ENCODE data around the gene APP. TPM values are rescaled to one million over a fixed set of nuclear protein-coding genes. Genes with fewer than 3 reads are reported as not detected.

The APP gene
- total and polyA plus RNA-seq, 12 donors, result 106 to 434 (median 389) TPM

DNA sequence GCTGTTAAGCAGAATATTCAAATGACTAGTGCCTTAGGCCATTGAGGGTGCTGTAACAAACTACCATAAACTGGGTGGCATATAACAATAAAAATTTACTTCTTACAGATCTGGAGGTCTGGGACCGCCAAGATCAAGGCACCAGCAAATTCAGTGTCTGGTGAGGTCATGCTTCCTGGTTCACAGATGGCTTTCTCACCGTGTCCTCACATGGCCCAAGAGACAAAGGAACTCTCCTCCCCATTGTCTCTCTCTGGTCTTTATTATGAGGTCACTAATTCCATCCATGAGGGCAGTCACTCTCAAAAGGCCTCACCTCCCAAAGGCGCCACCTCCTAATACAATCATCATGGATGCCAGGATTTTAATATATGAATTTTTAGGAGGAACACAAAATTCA lies 308.5 kb downstream of the APP start:
- intact Hi-C loops (cut with DNase I), result loop anchor here in 1 of 10 donors (10.0 kb wide), 1 partner anchor 247 kb away; no protein-coding TSS in a partner anchor
- TF ChIP-seq, protein P1, sequence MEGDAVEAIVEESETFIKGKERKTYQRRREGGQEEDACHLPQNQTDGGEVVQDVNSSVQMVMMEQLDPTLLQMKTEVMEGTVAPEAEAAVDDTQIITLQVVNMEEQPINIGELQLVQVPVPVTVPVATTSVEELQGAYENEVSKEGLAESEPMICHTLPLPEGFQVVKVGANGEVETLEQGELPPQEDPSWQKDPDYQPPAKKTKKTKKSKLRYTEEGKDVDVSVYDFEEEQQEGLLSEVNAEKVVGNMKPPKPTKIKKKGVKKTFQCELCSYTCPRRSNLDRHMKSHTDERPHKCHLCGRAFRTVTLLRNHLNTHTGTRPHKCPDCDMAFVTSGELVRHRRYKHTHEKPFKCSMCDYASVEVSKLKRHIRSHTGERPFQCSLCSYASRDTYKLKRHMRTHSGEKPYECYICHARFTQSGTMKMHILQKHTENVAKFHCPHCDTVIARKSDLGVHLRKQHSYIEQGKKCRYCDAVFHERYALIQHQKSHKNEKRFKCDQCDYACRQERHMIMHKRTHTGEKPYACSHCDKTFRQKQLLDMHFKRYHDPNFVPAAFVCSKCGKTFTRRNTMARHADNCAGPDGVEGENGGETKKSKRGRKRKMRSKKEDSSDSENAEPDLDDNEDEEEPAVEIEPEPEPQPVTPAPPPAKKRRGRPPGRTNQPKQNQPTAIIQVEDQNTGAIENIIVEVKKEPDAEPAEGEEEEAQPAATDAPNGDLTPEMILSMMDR (IDR thresholded peaks at IDR 0.05), result no peak
- WGBS, 2 donors, result 70 to 85% methylated on average over 3 of the region's 3 CpGs
- no peak overlapping the region for H3K4me3 ChIP-seq
- H3K9me3 ChIP-seq, result no peaks in the 10 kb centered on the region
- no peaks in the 10 kb centered on the region for H3K36me3 ChIP-seq
- no peaks in the 10 kb centered on the region for H3K27me3 ChIP-seq
- H3K4me1 ChIP-seq, result peaks cover 0 to 5% (median 0%) of the 10 kb centered on the region in 9 donors
- DNase-seq (no peak), ATAC-seq (peak in 2 of 8 donors; percentile 4 to 56)
- H3K27ac ChIP-seq, result no peak overlapping the region

DNA sequence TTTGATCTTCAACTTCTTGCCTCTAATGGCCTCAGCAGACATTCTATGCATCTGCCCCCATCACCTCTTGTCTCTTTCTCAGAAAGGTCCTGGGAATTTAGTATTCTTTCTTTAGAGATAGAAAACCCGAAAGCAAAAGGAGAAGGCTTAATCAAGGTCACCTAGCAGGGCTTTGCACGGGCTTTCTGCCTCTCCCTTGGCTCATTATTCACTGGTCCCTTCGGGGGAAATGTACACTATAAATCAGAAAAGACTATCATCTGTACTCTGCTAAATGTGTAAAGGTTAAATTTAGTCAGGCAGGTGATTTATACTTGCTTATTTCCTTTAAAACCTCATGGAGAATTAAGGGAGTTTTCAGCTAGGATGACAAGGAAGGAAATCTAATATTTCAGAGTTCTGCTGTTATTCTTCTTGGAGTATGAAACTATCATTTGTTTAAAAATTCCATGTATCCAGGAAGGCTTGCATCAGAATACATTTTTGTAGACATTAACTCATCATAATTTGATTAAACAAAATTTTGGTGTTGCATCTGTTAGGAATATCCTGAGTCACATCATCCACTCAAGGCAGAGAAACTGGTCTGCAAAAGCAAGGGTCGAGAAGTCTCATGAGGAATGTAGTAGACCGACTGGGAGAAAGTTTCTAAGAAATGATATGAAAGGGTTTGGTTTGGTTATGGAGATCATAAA lies 311.2 kb downstream of the APP start:
- Histone ChIP-seq H3K9me3 (no peaks in the 10 kb centered on the region), H3K4me3 (no peak overlapping the region), H3K27ac (no peak overlapping the region), H3K27me3 (peaks cover 0 to 4% (median 0%) of the 10 kb centered on the region in 7 donors), H3K36me3 (no peaks in the 10 kb centered on the region), H3K4me1 (peaks cover 0 to 9% (median 0%) of the 10 kb centered on the region in 9 donors)
- TF ChIP-seq, protein P1 (IDR thresholded peaks at IDR 0.05), result no peak
- intact Hi-C loops (cut with DNase I), result no loop called here
- DNase-seq (no peak), ATAC-seq (no peak)
- 77 to 80% methylated on average over 5 of the region's 5 CpGs for WGBS, 2 donors

DNA sequence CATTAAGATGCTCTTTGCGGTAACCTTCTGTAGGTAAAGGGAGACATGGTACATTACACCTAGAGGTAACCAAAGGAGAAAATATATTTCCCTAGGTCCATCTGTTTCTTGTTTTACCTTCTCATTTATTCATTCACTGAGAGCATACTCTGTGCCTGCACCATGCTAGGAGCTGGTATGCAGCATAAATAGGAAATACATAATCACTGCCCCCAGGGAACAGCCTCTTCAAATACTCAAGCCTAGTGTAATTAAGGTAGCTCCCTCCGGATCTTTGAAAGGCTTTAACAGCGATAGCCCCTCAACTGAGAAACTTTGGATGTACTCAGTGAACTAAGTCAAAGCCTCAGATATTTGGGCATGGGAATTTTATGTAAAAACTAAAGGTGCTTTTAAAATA lies 312.2 kb downstream of the APP start:
- H3K27ac ChIP-seq, result no peak overlapping the region
- TF ChIP-seq, protein P1 (IDR thresholded peaks at IDR 0.05), result no peak
- no peak overlapping the region for H3K4me3 ChIP-seq
- no peaks in the 10 kb centered on the region for H3K36me3 ChIP-seq
- ATAC-seq (no peak), DNase-seq (no peak)
- 87 to 94% methylated on average over 3 of the region's 3 CpGs for WGBS, 2 donors
- H3K27me3 ChIP-seq, result peaks cover 0 to 6% (median 0%) of the 10 kb centered on the region in 7 donors
- no peaks in the 10 kb centered on the region for H3K9me3 ChIP-seq
- intact Hi-C loops (cut with DNase I), result no loop called here
- H3K4me1 ChIP-seq, result peaks cover 0 to 9% (median 0%) of the 10 kb centered on the region in 9 donors

DNA sequence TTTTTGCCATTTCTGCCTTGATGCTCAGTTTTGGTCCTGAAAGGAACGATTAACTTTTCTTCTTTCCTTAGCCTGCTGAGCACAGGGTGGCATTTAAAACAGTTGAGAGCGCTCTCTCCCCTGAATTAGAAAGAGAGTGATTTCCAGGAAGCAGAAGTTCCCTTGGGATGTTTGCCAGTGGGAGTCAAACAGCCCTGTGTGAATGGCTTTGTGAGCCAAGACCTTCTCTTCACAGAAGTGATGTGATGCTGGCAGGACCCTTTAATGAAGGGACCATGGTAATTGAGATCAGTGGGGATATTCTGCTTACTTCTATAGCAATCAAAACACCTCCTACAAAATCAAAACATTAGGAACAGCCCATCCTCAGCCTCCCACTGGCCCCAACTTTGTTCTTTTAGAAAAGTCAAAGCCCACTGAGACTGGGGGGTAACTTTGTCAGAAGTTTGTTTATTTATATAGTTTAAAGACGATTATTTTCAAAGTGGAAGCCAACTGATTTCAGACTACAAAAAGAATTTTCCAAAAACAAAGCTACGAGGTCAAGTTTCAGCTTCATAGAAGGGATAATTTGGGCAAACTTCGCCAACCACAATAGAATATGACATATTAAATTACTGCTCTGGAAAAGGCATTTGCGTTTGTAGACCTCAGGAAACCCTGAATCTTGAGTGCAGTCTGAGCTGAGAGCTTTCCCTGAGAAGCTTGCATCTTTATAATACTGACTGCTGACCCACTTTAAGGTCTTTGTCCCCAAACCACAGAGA lies 313.1 kb downstream of the APP start:
- Histone ChIP-seq H3K4me3 (no peak overlapping the region), H3K9me3 (no peaks in the 10 kb centered on the region), H3K27ac (no peak overlapping the region), H3K27me3 (peaks cover 0 to 10% (median 0%) of the 10 kb centered on the region in 7 donors), H3K36me3 (no peaks in the 10 kb centered on the region), H3K4me1 (peaks cover 0 to 9% (median 0%) of the 10 kb centered on the region in 9 donors)
- no peak for DNase-seq
- no peak for ATAC-seq
- intact Hi-C loops (cut with DNase I), result no loop called here
- TF ChIP-seq, protein P1 (IDR thresholded peaks at IDR 0.05), result no peak
- 51 to 60% methylated on average over 6 of the region's 6 CpGs for WGBS, 2 donors
